HepG2 (cell line): ENCODE data around the gene GPN2. TPM values are rescaled to one million over a fixed set of nuclear protein-coding genes. Genes with fewer than 3 reads are reported as not detected.
A peak's percentile ranks its signal among the peaks of the same experiment; 100 is the strongest.

Source experiments
- ATAD3A ChIP-seq: sonication (generic); formaldehyde crosslinking; IDR thresholded peaks from 2 replicates; pipeline ENCODE4 v1.4.0; 2020; ENCODE audit warnings: missing genetic modification reagents
- CHD4 ChIP-seq: fragments of 200-600 bp; sonication (generic); IDR thresholded peaks from 2 replicates; pipeline ENCODE4 v1.7.0; 2017; ENCODE audit warnings: mild to moderate bottlenecking, low read length, borderline replicate concordance
- EHMT2 ChIP-seq: fragments of 200-600 bp; sonication (generic); IDR thresholded peaks from 2 replicates; pipeline ENCODE4 v1.7.0; 2017; ENCODE audit warnings: antibody characterized with exemption, low read depth, low read length, borderline replicate concordance
- HNF1B ChIP-seq: sonication (generic); formaldehyde crosslinking; IDR thresholded peaks from 2 replicates; pipeline ENCODE4 v1.5.1; 2020; ENCODE audit warnings: mild to moderate bottlenecking, moderate library complexity, missing genetic modification reagents
- KDM1A ChIP-seq: IDR thresholded peaks from 2 replicates; pipeline ENCODE4 v1.6.1; 2016; ENCODE audit warnings: missing compliant biosample characterization
- MYPOP ChIP-seq: sonication (generic); formaldehyde crosslinking; IDR thresholded peaks from 2 replicates; pipeline ENCODE4 v1.8.1; 2023; ENCODE audit warnings: mild to moderate bottlenecking, moderate library complexity, missing genetic modification reagents
- NFKB2 ChIP-seq: sonication (generic); formaldehyde crosslinking; IDR thresholded peaks from 2 replicates; pipeline ENCODE4 v1.4.0; 2020; ENCODE audit warnings: missing genetic modification reagents, borderline replicate concordance
- NONO ChIP-seq, 2 experiments: fragments of 450-650 bp in 1 of 2; sonication (generic) in 1 of 2; formaldehyde crosslinking in 1 of 2; IDR thresholded peaks in 1 of 2; conservative IDR thresholded peaks in 1 of 2; 2 replicates each; pipeline versions ENCODE4 v1.6.1 to v1.8.0; 2017 to 2022; ENCODE audit warnings: mild to moderate bottlenecking in 1 of 2, missing genetic modification reagents in 1 of 2, moderate library complexity in 1 of 2
- RBFOX2 ChIP-seq: fragments of 200-400 bp; formaldehyde crosslinking; IDR thresholded peaks from 2 replicates; pipeline ENCODE4 v1.6.1; 2017; ENCODE audit warnings: low read depth, mild to moderate bottlenecking, low read length
- REXO4 ChIP-seq: sonication (generic); formaldehyde crosslinking; IDR thresholded peaks from 2 replicates; pipeline ENCODE4 v1.8.0; 2022; ENCODE audit warnings: missing genetic modification reagents, mild to moderate bottlenecking, borderline replicate concordance
- SALL1 ChIP-seq: sonication (generic); formaldehyde crosslinking; IDR thresholded peaks from 2 replicates; pipeline ENCODE4 v1.8.0; 2022; ENCODE audit warnings: mild to moderate bottlenecking, missing genetic modification reagents
- TBP ChIP-seq: sonication (generic); formaldehyde crosslinking; IDR thresholded peaks from 2 replicates; pipeline ENCODE4 v1.5.0; 2020; ENCODE audit warnings: missing genetic modification reagents
- U2AF2 ChIP-seq: fragments of 200-400 bp; formaldehyde crosslinking; IDR thresholded peaks from 2 replicates; pipeline ENCODE4 v1.6.1; 2017; ENCODE audit warnings: low read depth, mild to moderate bottlenecking, low read length
- ZNF280B ChIP-seq: sonication (generic); formaldehyde crosslinking; IDR thresholded peaks from 2 replicates; pipeline ENCODE4 v1.5.0; 2020; ENCODE audit warnings: missing genetic modification reagents, mild to moderate bottlenecking, borderline replicate concordance
- ZNF296 ChIP-seq: sonication (generic); formaldehyde crosslinking; conservative IDR thresholded peaks from 2 replicates; pipeline ENCODE4 v1.5.0; 2020; ENCODE audit warnings: mild to moderate bottlenecking, missing genetic modification reagents
- ZNF34 ChIP-seq: sonication (generic); formaldehyde crosslinking; IDR thresholded peaks from 2 replicates; pipeline ENCODE4 v1.4.0; 2020; ENCODE audit warnings: mild to moderate bottlenecking, missing genetic modification reagents, borderline replicate concordance
- ZNF430 ChIP-seq: sonication (generic); formaldehyde crosslinking; IDR thresholded peaks from 2 replicates; pipeline ENCODE4 v1.9.0; 2021; ENCODE audit warnings: mild to moderate bottlenecking, missing genetic modification reagents
- ZNF709 ChIP-seq: sonication (generic); formaldehyde crosslinking; IDR thresholded peaks from 2 replicates; pipeline ENCODE4 v1.5.0; 2020; ENCODE audit warnings: mild to moderate bottlenecking, missing genetic modification reagents
- polyA plus RNA-seq, 8 experiments: library from polyadenylated mRNA; depleted of rRNA in 3 of 8; stranded (reverse) in 7 of 8; unstranded in 1 of 8; fragments of >200 nt; fragmentation: Illumina TruSeq in 4 of 8; extraction: Trizol in 4 of 8; gene quantifications; 2 replicates each; pipeline versions ENCODE4 v1.2.1 to v1.2.3, GENCODE V29; 2011 to 2016; ENCODE audit warnings: low read depth in 4 of 8, missing spikeins in 1 of 8, mixed read lengths in 1 of 8; ENCODE audit not compliant: insufficient read depth in 1 of 8
- total RNA-seq, 5 experiments: library from RNA; depleted of rRNA; stranded (reverse); fragments of >200 nt; fragmentation: Illumina TruSeq; extraction: Trizol; gene quantifications; 2 replicates each; pipeline ENCODE4 v1.2.3, GENCODE V29; 2016; ENCODE audit warnings: low read depth in 1 of 5

Gene GPN2
- total and polyA plus RNA-seq, 2 of the 13 experiments (the other 11 are each of a cell fraction or from before 2014, with no cell fraction given), result 19.3 to 38.9 TPM

GRCh38 chr1:26911399-26912146 is 21.5 kb upstream of the GPN2 start (continued):
- TF ChIP-seq EHMT2, result no peak
- no peak for TF ChIP-seq REXO4 (CRISPR knock-in tag)
- TF ChIP-seq ZNF296, result peak; percentile 24; the same call in 1 of the 2 replicates
- no peak for TF ChIP-seq CHD4
- no peak for TF ChIP-seq NONO (IDR thresholded peaks at IDR 0.05)
- peak; percentile 65; the same call in 1 of the 2 replicates for TF ChIP-seq NONO (CRISPR knock-in tag; conservative IDR thresholded peaks at IDR 0.05)
- no peak for TF ChIP-seq ZNF709
- peak; percentile 41; the same call in 1 of the 2 replicates for TF ChIP-seq ZNF280B (CRISPR knock-in tag)
- no peak for TF ChIP-seq MYPOP (CRISPR knock-in tag)
- no peak for TF ChIP-seq ATAD3A (CRISPR knock-in tag)
- TF ChIP-seq RBFOX2, result peak; percentile 92
- 0 out of 2 replicates have a peak, but pooled peaks have one; percentile 53 for TF ChIP-seq HNF1B
- TF ChIP-seq NFKB2 (CRISPR knock-in tag), result peak; percentile 63; the same call in 1 of the 2 replicates
- no peak for TF ChIP-seq ZNF430 (CRISPR knock-in tag)
- no peak for TF ChIP-seq KDM1A
- peak; percentile 48; the same call in 1 of the 2 replicates for TF ChIP-seq SALL1 (CRISPR knock-in tag)
- no peak for TF ChIP-seq U2AF2
- 0 out of 2 replicates have a peak, but pooled peaks have one; percentile 12 for TF ChIP-seq ZNF34 (CRISPR knock-in tag)
- no peak for TF ChIP-seq TBP (CRISPR knock-in tag)
